Mesenchymal stem cell (in vitro differentiated cells and primary cell): ENCODE data around the gene IL1RAPL1.

Experiments used
- DNase-seq: peaks from one replicate; pipeline ENCODE4 v3.0.0-alpha.2; 2013
- H2AFZ ChIP-seq: one replicate; pipeline ENCODE4 v1.6.1; 2013; ENCODE audit warnings: low read depth, mild to moderate bottlenecking, control low read depth, inconsistent platforms, low read length, moderate library complexity
- H2AK5ac ChIP-seq: 2 replicates; pipeline ENCODE4 v1.6.1; 2013; ENCODE audit warnings: low read length, moderate library complexity, mild to moderate bottlenecking, inconsistent platforms; ENCODE audit not compliant: severe bottlenecking
- H2BK120ac ChIP-seq: one replicate; pipeline ENCODE4 v1.6.1; 2013; ENCODE audit warnings: low read depth, mild to moderate bottlenecking, inconsistent platforms, low read length, moderate library complexity
- H2BK12ac ChIP-seq, 2 experiments: one replicate each; pipeline ENCODE4 v1.6.1; 2013; ENCODE audit warnings: inconsistent platforms in 2 of 2, low read length in 2 of 2, mild to moderate bottlenecking in 2 of 2, moderate library complexity in 2 of 2, control low read depth in 1 of 2
- H2BK15ac ChIP-seq: one replicate; pipeline ENCODE4 v1.6.1; 2013; ENCODE audit warnings: mild to moderate bottlenecking, low read depth, inconsistent platforms; ENCODE audit not compliant: poor library complexity, severe bottlenecking
- H2BK5ac ChIP-seq: 2 replicates; pipeline ENCODE4 v1.6.1; 2013; ENCODE audit warnings: low read depth, mild to moderate bottlenecking, low read length, control low read depth, inconsistent platforms; ENCODE audit not compliant: poor library complexity, severe bottlenecking
- H3K14ac ChIP-seq, 2 experiments: one replicate each; pipeline ENCODE4 v1.6.1; 2013; ENCODE audit warnings: inconsistent platforms in 2 of 2, low read length in 2 of 2, control low read depth in 1 of 2, mild to moderate bottlenecking in 1 of 2, moderate library complexity in 1 of 2
- H3K18ac ChIP-seq, 2 experiments: one replicate each; pipeline ENCODE4 v1.6.1; 2013; ENCODE audit warnings: inconsistent platforms in 2 of 2, low read length in 2 of 2, control low read depth in 1 of 2, low read depth in 1 of 2, mild to moderate bottlenecking in 1 of 2
- H3K23ac ChIP-seq, 2 experiments: one replicate each; pipeline ENCODE4 v1.6.1; 2013; ENCODE audit warnings: inconsistent platforms in 2 of 2, low read length in 2 of 2, mild to moderate bottlenecking in 2 of 2, moderate library complexity in 2 of 2, control low read depth in 1 of 2
- H3K27ac ChIP-seq: 2 replicates; pipeline ENCODE4 v1.5.1; 2013; ENCODE audit warnings: mild to moderate bottlenecking, moderate library complexity, low read length, control low read depth, inconsistent platforms; ENCODE audit not compliant: poor library complexity, severe bottlenecking
- H3K27me3 ChIP-seq, 2 experiments: 2 replicates each; pipeline versions ENCODE4 v1.6.1 to v1.7.0; 2013; ENCODE audit warnings: low read length in 2 of 2, mild to moderate bottlenecking in 2 of 2, moderate library complexity in 2 of 2, control low read depth in 1 of 2, inconsistent platforms in 1 of 2; ENCODE audit not compliant: control insufficient read depth in 1 of 2, insufficient read depth in 1 of 2
- H3K36me3 ChIP-seq, 2 experiments: 2 replicates each; pipeline versions ENCODE4 v1.6.1 to v1.7.0; 2013; ENCODE audit warnings: low read length in 2 of 2, control low read depth in 1 of 2, inconsistent platforms in 1 of 2, low read depth in 1 of 2, mild to moderate bottlenecking in 1 of 2; ENCODE audit not compliant: insufficient read depth in 2 of 2, control insufficient read depth in 1 of 2
- H3K4ac ChIP-seq, 2 experiments: one replicate each; pipeline ENCODE4 v1.6.1; 2013; ENCODE audit warnings: inconsistent platforms in 2 of 2, low read length in 2 of 2, mild to moderate bottlenecking in 2 of 2, moderate library complexity in 2 of 2, control low read depth in 1 of 2, low read depth in 1 of 2
- H3K4me1 ChIP-seq: 2 replicates; pipeline ENCODE4 v1.6.1; 2013; ENCODE audit warnings: low read depth, low read length, control low read depth; ENCODE audit not compliant: control insufficient read depth, insufficient read depth
- H3K4me2 ChIP-seq: 2 replicates; pipeline ENCODE4 v1.6.1; 2013; ENCODE audit warnings: low read length, mild to moderate bottlenecking, inconsistent platforms; ENCODE audit not compliant: poor library complexity, severe bottlenecking
- H3K4me3 ChIP-seq, 2 experiments: 2 replicates each; pipeline versions ENCODE4 v1.5.1 to v1.7.0; 2013; ENCODE audit warnings: low read length in 2 of 2, mild to moderate bottlenecking in 2 of 2, control low read depth in 1 of 2, low read depth in 1 of 2; ENCODE audit not compliant: insufficient read depth in 1 of 2
- H3K79me1 ChIP-seq: replicated peaks from 2 replicates; pipeline ENCODE4 v1.6.1; 2013; ENCODE audit warnings: mild to moderate bottlenecking, control low read depth, low read length, inconsistent platforms; ENCODE audit not compliant: poor library complexity, severe bottlenecking
- H3K9ac ChIP-seq: 2 replicates; pipeline ENCODE4 v1.7.0; 2013; ENCODE audit warnings: mild to moderate bottlenecking, low read length, moderate library complexity
- H3K9me3 ChIP-seq: 2 replicates; pipeline ENCODE4 v1.7.0; 2013; ENCODE audit warnings: mild to moderate bottlenecking, low read length; ENCODE audit not compliant: control insufficient read depth
- H4K8ac ChIP-seq: one replicate; pipeline ENCODE4 v1.6.1; 2013; ENCODE audit warnings: inconsistent platforms, mild to moderate bottlenecking, low read length, moderate library complexity
- H4K91ac ChIP-seq: one replicate; pipeline ENCODE4 v1.6.1; 2013; ENCODE audit warnings: mild to moderate bottlenecking, low read length, inconsistent platforms
- WGBS: methylation state at CpG from one replicate; pipeline ENCODE4 v1.1.7; 2013; ENCODE audit warnings: mixed read lengths; 5-methylcytosine and 5-hydroxymethylcytosine counted together

IL1RAPL1 gene

GRCh38 chrX:29172880-29173279 is 585.6 kb downstream of the IL1RAPL1 start:
- H2BK12ac ChIP-seq: no peak overlapping the region
- H3K18ac ChIP-seq: no peak overlapping the region
- H2BK5ac ChIP-seq: no peak overlapping the region
- H3K4ac ChIP-seq: no peak overlapping the region
- WGBS: no CpG with 5 or more reads among the region's 3 CpGs
- no peak overlapping the region for H4K91ac ChIP-seq
- H3K4me2 ChIP-seq: no peak overlapping the region
- no peaks in the 10 kb centered on the region for H3K27me3 ChIP-seq
- H2BK15ac ChIP-seq: no peak overlapping the region
- H3K4me1 ChIP-seq: no peaks in the 10 kb centered on the region
- no peaks in the 10 kb centered on the region for H3K36me3 ChIP-seq
- no peaks in the 10 kb centered on the region for H3K9me3 ChIP-seq
- H3K4me3 ChIP-seq: no peak overlapping the region
- peak; percentile 47 for DNase-seq
- H2AK5ac ChIP-seq: no peak overlapping the region
- no peak overlapping the region for H2AFZ ChIP-seq
- no peak overlapping the region for H3K23ac ChIP-seq
- no peak overlapping the region for H2BK120ac ChIP-seq
- no peak overlapping the region for H4K8ac ChIP-seq
- H3K79me1 ChIP-seq: no peaks in the 10 kb centered on the region
- no peak overlapping the region for H3K14ac ChIP-seq
- H3K27ac ChIP-seq: no peak overlapping the region
- H3K9ac ChIP-seq: no peak overlapping the region

GRCh38 chrX:29187264-29187663 is 600.0 kb downstream of the IL1RAPL1 start:
- no peaks in the 10 kb centered on the region for H3K27me3 ChIP-seq
- no peak overlapping the region for H3K23ac ChIP-seq
- WGBS: 90% methylated on average over 1 of the region's 2 CpGs
- H3K4me1 ChIP-seq: no peaks in the 10 kb centered on the region
- H2AK5ac ChIP-seq: no peak overlapping the region
- no peak overlapping the region for H3K4me3 ChIP-seq
- no peak overlapping the region for H2AFZ ChIP-seq
- no peaks in the 10 kb centered on the region for H3K79me1 ChIP-seq
- H3K14ac ChIP-seq: no peak overlapping the region
- no peak overlapping the region for H4K91ac ChIP-seq
- no peak overlapping the region for H2BK5ac ChIP-seq
- H3K9me3 ChIP-seq: no peaks in the 10 kb centered on the region
- H2BK120ac ChIP-seq: no peak overlapping the region
- no peak overlapping the region for H3K9ac ChIP-seq
- no peaks in the 10 kb centered on the region for H3K36me3 ChIP-seq
- H2BK15ac ChIP-seq: no peak overlapping the region
- no peak overlapping the region for H3K18ac ChIP-seq
- no peak overlapping the region for H2BK12ac ChIP-seq
- no peak overlapping the region for H4K8ac ChIP-seq
- H3K4ac ChIP-seq: no peak overlapping the region
- H3K27ac ChIP-seq: no peak overlapping the region
- DNase-seq: no peak
- no peak overlapping the region for H3K4me2 ChIP-seq

- Histone ChIP-seq H3K23ac (no peak overlapping the region), H3K4me3 (no peak overlapping the region), H2BK12ac (no peak overlapping the region), H3K27ac (no peak overlapping the region), H4K8ac (no peak overlapping the region), H4K91ac (no peak overlapping the region), H3K27me3 (no peaks in the 10 kb centered on the region), H3K18ac (no peak overlapping the region), H2BK120ac (no peak overlapping the region), H2AK5ac (no peak overlapping the region), H3K4ac (no peak overlapping the region), H2AFZ (no peak overlapping the region), H3K9ac (no peak overlapping the region), H3K36me3 (no peaks in the 10 kb centered on the region), H2BK5ac (no peak overlapping the region), H3K9me3 (no peaks in the 10 kb centered on the region), H3K4me2 (no peak overlapping the region), H3K79me1 (no peaks in the 10 kb centered on the region), H3K4me1 (no peaks in the 10 kb centered on the region), H3K14ac (no peak overlapping the region), H2BK15ac (no peak overlapping the region)
- no peak for DNase-seq
Observed at GRCh38 chrX:29196501-29196900, 609.3 kb downstream of the IL1RAPL1 start.

GRCh38 chrX:29215251-29215650 is 628.0 kb downstream of the IL1RAPL1 start:
- peaks cover 3% of the 10 kb centered on the region for H3K9me3 ChIP-seq
- no peaks in the 10 kb centered on the region for H3K36me3 ChIP-seq
- no peak overlapping the region for H3K18ac ChIP-seq
- no peak overlapping the region for H3K4me3 ChIP-seq
- H2BK5ac ChIP-seq: no peak overlapping the region
- H3K23ac ChIP-seq: no peak overlapping the region
- DNase-seq: no peak
- no peak overlapping the region for H2AK5ac ChIP-seq
- H2BK15ac ChIP-seq: no peak overlapping the region
- H3K9ac ChIP-seq: no peak overlapping the region
- no peak overlapping the region for H3K4ac ChIP-seq
- 97% methylated on average over 2 of the region's 4 CpGs for WGBS
- H2BK120ac ChIP-seq: no peak overlapping the region
- no peaks in the 10 kb centered on the region for H3K79me1 ChIP-seq
- H2BK12ac ChIP-seq: no peak overlapping the region
- H3K27ac ChIP-seq: no peak overlapping the region
- no peak overlapping the region for H2AFZ ChIP-seq
- H3K4me2 ChIP-seq: no peak overlapping the region
- H3K27me3 ChIP-seq: no peaks in the 10 kb centered on the region
- H4K8ac ChIP-seq: no peak overlapping the region
- no peak overlapping the region for H3K14ac ChIP-seq
- no peaks in the 10 kb centered on the region for H3K4me1 ChIP-seq
- no peak overlapping the region for H4K91ac ChIP-seq
